SK-N-SH (cell line): Measurements from ENCODE around the gene SRBD1. TPM values are rescaled to one million over a fixed set of nuclear protein-coding genes. Genes with fewer than 3 reads are reported as not detected.

Experiments used
- CTCF ChIA-PET: fragments of 300-600, 350-600 bp; formaldehyde crosslinking; extraction: SDS; loops from one replicate; lab custom pipeline; 2021; lab: Yijun Ruan, JAX
- POLR2A ChIA-PET: fragments of 350-600 bp; sonication (Branson Sonifier 250); formaldehyde crosslinking; extraction: SDS; loops from one replicate; lab custom pipeline; 2020; ENCODE audit warnings: antibody characterized with exemption, inconsistent platforms; lab: Yijun Ruan, JAX
- DNase-seq: peaks from one replicate; pipeline ENCODE4 v3.0.0; 2012
- H2AFZ ChIP-seq: fragments of 200-600 bp; sonication (generic); 2 replicates; pipeline ENCODE4 v1.8.1; 2016; ENCODE audit warnings: antibody characterized with exemption, mild to moderate bottlenecking, low read depth
- H3F3A ChIP-seq: fragments of 200-600 bp; sonication (generic); replicated peaks from 2 replicates; pipeline ENCODE3; 2016; ENCODE audit warnings: antibody characterized with exemption, mild to moderate bottlenecking; ENCODE audit not compliant: insufficient read depth
- H3K27ac ChIP-seq, 2 experiments: fragments of 200-500 bp in 1 of 2; fragments of 200-600 bp in 1 of 2; sonication (Bioruptor generic) in 1 of 2; sonication (generic), shearing (Covaris generic) in 1 of 2; 2 replicates each; pipeline versions ENCODE4 v1.5.1 to v1.6.1; 2014 to 2016; ENCODE audit warnings: low read depth in 2 of 2, inconsistent platforms in 1 of 2, low read length in 1 of 2, mild to moderate bottlenecking in 1 of 2, mixed read lengths in 1 of 2
- H3K27me3 ChIP-seq: fragments of 200-600 bp; sonication (generic), shearing (Covaris generic); 2 replicates; pipeline ENCODE4 v1.6.1; 2016; ENCODE audit warnings: mixed run types; ENCODE audit not compliant: insufficient read depth
- H3K36me3 ChIP-seq, 2 experiments: fragments of 200-500 bp in 1 of 2; fragments of 200-600 bp in 1 of 2; sonication (Bioruptor generic) in 1 of 2; sonication (generic) in 1 of 2; replicated peaks in 1 of 2; 2 replicates each; pipeline versions ENCODE3 to v1.5.1; 2014 to 2016; ENCODE audit warnings: low read length in 1 of 2, mild to moderate bottlenecking in 1 of 2; ENCODE audit not compliant: insufficient read depth in 2 of 2, control insufficient read depth in 1 of 2
- H3K4me1 ChIP-seq, 2 experiments: fragments of 200-500 bp in 1 of 2; fragments of 200-600 bp in 1 of 2; sonication (Bioruptor generic) in 1 of 2; sonication (generic), shearing (Covaris generic) in 1 of 2; 2 replicates each; pipeline versions ENCODE4 v1.5.1 to v1.6.1; 2014 to 2016; ENCODE audit warnings: low read depth in 1 of 2, low read length in 1 of 2, mixed run types in 1 of 2; ENCODE audit not compliant: insufficient read depth in 2 of 2, control insufficient read depth in 1 of 2
- H3K4me2 ChIP-seq: fragments of 200-600 bp; sonication (generic), shearing (Covaris generic); 2 replicates; pipeline ENCODE4 v1.6.1; 2017; ENCODE audit warnings: mixed run types
- H3K4me3 ChIP-seq, 2 experiments: fragments of 200-500 bp in 1 of 2; fragments of 200-600 bp in 1 of 2; sonication (Bioruptor generic) in 1 of 2; sonication (generic), shearing (Covaris generic) in 1 of 2; 2 replicates each; pipeline versions ENCODE4 v1.5.1 to v1.8.1; 2014 to 2016; ENCODE audit warnings: low read depth in 2 of 2, inconsistent platforms in 1 of 2, low read length in 1 of 2, mild to moderate bottlenecking in 1 of 2, mixed read lengths in 1 of 2, moderate library complexity in 1 of 2
- H3K79me2 ChIP-seq: fragments of 200-600 bp; sonication (generic); 2 replicates; pipeline ENCODE4 v1.8.1; 2017; ENCODE audit warnings: mild to moderate bottlenecking; ENCODE audit not compliant: insufficient read depth
- H3K9ac ChIP-seq: fragments of 200-600 bp; sonication (generic); 2 replicates; pipeline ENCODE4 v1.6.1; 2017; ENCODE audit warnings: mixed run types
- H3K9me2 ChIP-seq: fragments of 200-600 bp; sonication (generic); 2 replicates; pipeline ENCODE4 v1.6.1; 2017; ENCODE audit warnings: mixed run types
- H3K9me3 ChIP-seq: fragments of 200-600 bp; sonication (generic); 2 replicates; pipeline ENCODE4 v1.6.1; 2017; ENCODE audit warnings: mixed run types, mild to moderate bottlenecking, moderate library complexity
- H4K20me1 ChIP-seq: fragments of 200-600 bp; sonication (generic); 2 replicates; pipeline ENCODE4 v1.6.1; 2017; ENCODE audit warnings: mild to moderate bottlenecking, mixed run types; ENCODE audit not compliant: insufficient read depth
- CHD2 ChIP-seq: fragments of 150-350 bp; IDR thresholded peaks from 2 replicates; pipeline ENCODE4 v1.6.1; 2018; ENCODE audit warnings: low read length; ENCODE audit not compliant: partially characterized antibody
- ELF1 ChIP-seq: IDR thresholded peaks from 2 replicates; pipeline ENCODE4 v1.4.0; 2012
- EP300 ChIP-seq, 2 experiments: IDR thresholded peaks; 2 replicates each; pipeline versions ENCODE4 v1.4.0 to v1.6.1; 2012; ENCODE audit warnings: borderline replicate concordance in 1 of 2, low read depth in 1 of 2, low read length in 1 of 2
- EZH2phosphoT487 ChIP-seq: fragments of 200-600 bp; sonication (generic); IDR thresholded peaks from 2 replicates; pipeline ENCODE4 v1.6.1; 2017; ENCODE audit warnings: low read depth, mixed run types, mild to moderate bottlenecking, antibody characterized with exemption, moderate library complexity, borderline replicate concordance
- FOXJ3 ChIP-seq: sonication (generic); formaldehyde crosslinking; IDR thresholded peaks from 2 replicates; pipeline ENCODE4 v1.5.1; 2020; ENCODE audit warnings: mild to moderate bottlenecking, missing genetic modification reagents
- FOXM1 ChIP-seq: IDR thresholded peaks from 2 replicates; pipeline ENCODE4 v1.4.0; 2012; ENCODE audit warnings: low read depth, mild to moderate bottlenecking
- GATA2 ChIP-seq: sonication (generic); formaldehyde crosslinking; IDR thresholded peaks from 2 replicates; pipeline ENCODE4 v1.5.0; 2020; ENCODE audit warnings: mild to moderate bottlenecking, missing genetic modification reagents
- JUND ChIP-seq: IDR thresholded peaks from 2 replicates; pipeline ENCODE4 v1.4.0; 2012
- NFIC ChIP-seq: IDR thresholded peaks from 2 replicates; pipeline ENCODE4 v1.4.0; 2012; ENCODE audit warnings: borderline replicate concordance
- RCOR1 ChIP-seq: fragments of 150-350 bp; IDR thresholded peaks from 2 replicates; pipeline ENCODE4 v1.6.1; 2017; ENCODE audit warnings: antibody characterized with exemption, low read length
- RXRA ChIP-seq: IDR thresholded peaks from 2 replicates; pipeline ENCODE4 v1.4.0; 2012; ENCODE audit warnings: low read depth, mild to moderate bottlenecking, borderline replicate concordance
- TAF1 ChIP-seq: IDR thresholded peaks from 2 replicates; pipeline ENCODE4 v1.6.1; 2012; ENCODE audit warnings: low read depth, mild to moderate bottlenecking, low read length, moderate library complexity, borderline replicate concordance
- TCF12 ChIP-seq: IDR thresholded peaks from 2 replicates; pipeline ENCODE4 v1.4.0; 2012
- YY1 ChIP-seq: IDR thresholded peaks from 2 replicates; pipeline ENCODE4 v1.4.0; 2012; ENCODE audit warnings: low read depth, mild to moderate bottlenecking
- WGBS: methylation state at CpG from one replicate; pipeline ENCODE4 v1.1.6; 2017; ENCODE audit warnings: low lambda C conversion rate; 5-methylcytosine and 5-hydroxymethylcytosine counted together
- polyA plus RNA-seq, 3 experiments: library from polyadenylated mRNA; depleted of rRNA; stranded (reverse); fragments of >200 nt; gene quantifications; 2 replicates each; pipeline ENCODE4 v1.2.3, GENCODE V29; 2012
- TF ChIP-seq, protein P1 (sequence below): fragments of 200-600 bp; sonication (generic); IDR thresholded peaks from 2 replicates; pipeline ENCODE4 v1.6.1; 2017; ENCODE audit warnings: antibody characterized with exemption, mild to moderate bottlenecking, moderate library complexity
- TF ChIP-seq, protein P2 (sequence below): IDR thresholded peaks from 2 replicates; pipeline ENCODE4 v1.4.0; 2012; ENCODE audit warnings: low read depth
- TF ChIP-seq, protein P3 (sequence below): IDR thresholded peaks from 2 replicates; pipeline ENCODE4 v1.4.0; 2012; ENCODE audit warnings: low read depth, borderline replicate concordance

SRBD1 gene
- polyA plus RNA-seq, 1 of the 3 experiments (the other 2 are of a cell fraction), result 3.2 TPM

DNA sequence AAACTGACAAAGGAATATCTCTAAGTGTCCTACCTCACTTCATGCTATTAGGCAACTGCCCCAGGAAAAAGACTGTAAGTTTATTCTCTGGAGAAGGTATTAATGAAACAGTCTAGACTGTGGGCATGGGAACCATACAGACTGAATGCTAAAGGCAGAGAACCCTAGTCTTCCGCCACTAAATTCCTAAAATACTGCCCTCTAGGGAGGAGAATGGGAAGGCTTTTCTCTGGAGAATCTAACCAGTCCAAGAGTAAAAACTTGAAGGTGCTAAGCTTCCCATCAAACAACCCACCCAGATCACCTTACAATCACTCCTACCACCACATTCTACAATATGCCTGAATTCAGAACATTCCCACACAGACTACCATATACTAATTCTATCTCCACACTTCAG, 3.4 kb downstream of the SRBD1 start (continued):
- TF ChIP-seq, protein P1, sequence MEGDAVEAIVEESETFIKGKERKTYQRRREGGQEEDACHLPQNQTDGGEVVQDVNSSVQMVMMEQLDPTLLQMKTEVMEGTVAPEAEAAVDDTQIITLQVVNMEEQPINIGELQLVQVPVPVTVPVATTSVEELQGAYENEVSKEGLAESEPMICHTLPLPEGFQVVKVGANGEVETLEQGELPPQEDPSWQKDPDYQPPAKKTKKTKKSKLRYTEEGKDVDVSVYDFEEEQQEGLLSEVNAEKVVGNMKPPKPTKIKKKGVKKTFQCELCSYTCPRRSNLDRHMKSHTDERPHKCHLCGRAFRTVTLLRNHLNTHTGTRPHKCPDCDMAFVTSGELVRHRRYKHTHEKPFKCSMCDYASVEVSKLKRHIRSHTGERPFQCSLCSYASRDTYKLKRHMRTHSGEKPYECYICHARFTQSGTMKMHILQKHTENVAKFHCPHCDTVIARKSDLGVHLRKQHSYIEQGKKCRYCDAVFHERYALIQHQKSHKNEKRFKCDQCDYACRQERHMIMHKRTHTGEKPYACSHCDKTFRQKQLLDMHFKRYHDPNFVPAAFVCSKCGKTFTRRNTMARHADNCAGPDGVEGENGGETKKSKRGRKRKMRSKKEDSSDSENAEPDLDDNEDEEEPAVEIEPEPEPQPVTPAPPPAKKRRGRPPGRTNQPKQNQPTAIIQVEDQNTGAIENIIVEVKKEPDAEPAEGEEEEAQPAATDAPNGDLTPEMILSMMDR, result peak; percentile 69
- TF ChIP-seq FOXJ3 (CRISPR knock-in tag), result no peak
- TF ChIP-seq, protein P2, sequence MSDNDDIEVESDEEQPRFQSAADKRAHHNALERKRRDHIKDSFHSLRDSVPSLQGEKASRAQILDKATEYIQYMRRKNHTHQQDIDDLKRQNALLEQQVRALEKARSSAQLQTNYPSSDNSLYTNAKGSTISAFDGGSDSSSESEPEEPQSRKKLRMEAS, result no peak
- TF ChIP-seq, all 33 proteins: peak for 3

GRCh38 chr2:45606796-45607195, 4.3 kb downstream of the SRBD1 start:
- H4K20me1 ChIP-seq, result no peaks in the 10 kb centered on the region
- peaks cover 45% of the 10 kb centered on the region for H3K79me2 ChIP-seq
- 100% methylated on average over 1 of the region's 1 CpG for WGBS
- TF ChIP-seq JUND (no peak), RXRA (no peak), GATA2 (CRISPR knock-in tag) (no peak), EZH2phosphoT487 (no peak), FOXM1 (no peak), CHD2 (no peak), TAF1 (no peak), YY1 (no peak), NFIC (no peak), EP300 (IDR thresholded peaks at IDR 0.05; ENCODE audit: borderline replicate concordance in 1 of 2, low read depth in 1 of 2, low read length in 1 of 2) (no peak), ELF1 (no peak), RCOR1 (no peak), TCF12 (no peak)
- TF ChIP-seq, protein P3, sequence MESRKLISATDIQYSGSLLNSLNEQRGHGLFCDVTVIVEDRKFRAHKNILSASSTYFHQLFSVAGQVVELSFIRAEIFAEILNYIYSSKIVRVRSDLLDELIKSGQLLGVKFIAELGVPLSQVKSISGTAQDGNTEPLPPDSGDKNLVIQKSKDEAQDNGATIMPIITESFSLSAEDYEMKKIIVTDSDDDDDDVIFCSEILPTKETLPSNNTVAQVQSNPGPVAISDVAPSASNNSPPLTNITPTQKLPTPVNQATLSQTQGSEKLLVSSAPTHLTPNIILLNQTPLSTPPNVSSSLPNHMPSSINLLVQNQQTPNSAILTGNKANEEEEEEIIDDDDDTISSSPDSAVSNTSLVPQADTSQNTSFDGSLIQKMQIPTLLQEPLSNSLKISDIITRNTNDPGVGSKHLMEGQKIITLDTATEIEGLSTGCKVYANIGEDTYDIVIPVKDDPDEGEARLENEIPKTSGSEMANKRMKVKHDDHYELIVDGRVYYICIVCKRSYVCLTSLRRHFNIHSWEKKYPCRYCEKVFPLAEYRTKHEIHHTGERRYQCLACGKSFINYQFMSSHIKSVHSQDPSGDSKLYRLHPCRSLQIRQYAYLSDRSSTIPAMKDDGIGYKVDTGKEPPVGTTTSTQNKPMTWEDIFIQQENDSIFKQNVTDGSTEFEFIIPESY, result no peak
- H3K9ac ChIP-seq, result no peak overlapping the region
- no peaks in the 10 kb centered on the region for H3K9me3 ChIP-seq
- H2AFZ ChIP-seq, result no peak overlapping the region
- H3K4me3 ChIP-seq, result no peak overlapping the region
- CTCF ChIA-PET, result interaction anchor here (0.7 to 11.5 kb wide), 15 partner anchors 9 to 625 kb away, joined by 3 to 109 read pairs (median 3); no protein-coding TSS in a partner anchor
- no peaks in the 10 kb centered on the region for H3K9me2 ChIP-seq
- H3F3A ChIP-seq, result peaks cover 5% of the 10 kb centered on the region
- H3K4me1 ChIP-seq, result peaks cover 5 to 14% of the 10 kb centered on the region in 2 experiments; a peak in 3 of 4 replicates
- H3K27me3 ChIP-seq, result no peaks in the 10 kb centered on the region
- POLR2A ChIA-PET, result no interaction called here
- no peak overlapping the region for H3K4me2 ChIP-seq
- peaks cover 11 to 24% of the 10 kb centered on the region in 2 experiments for H3K36me3 ChIP-seq
- no peak overlapping the region for H3K27ac ChIP-seq
- no peak for DNase-seq
